CD4-positive, alpha-beta T cell treated with Interleukin-6 for 4 hours (primary cell): ENCODE measurements around the gene CCDC127.
"Not testable (repeated sequence)": the region's sequence is repeated elsewhere in the genome, so short reads cannot be mapped to it uniquely, and the experiment has no call there.

Experiments
- DNase-seq: peaks from one replicate; pipeline ENCODE4 v3.0.0-alpha.2; 2020; ENCODE audit warnings: mixed read lengths

CCDC127 gene

GRCh38 chr5:217494-218456, at the start of gene CCDC127, which contains the start of gene SDHA:
TSS of gene CCDC127 (minus strand) at chr5:218153. CDS start at chr5:216849, 1,304 bp downstream.
TSS of gene SDHA (plus strand) at chr5:218320. CDS start at chr5:218356, 36 bp downstream.
- peak; percentile 99 for DNase-seq

- no peak for DNase-seq
These were observed 49.8 kb upstream of the CCDC127 start for GRCh38 chr5:267716-268115.

GRCh38 chr5:266311-267026, 48.5 kb upstream of the CCDC127 start:
- DNase-seq, result not testable (repeated sequence)

GRCh38 chr5:264338-264737, 46.4 kb upstream of the CCDC127 start:
- DNase-seq, result no peak

DNA sequence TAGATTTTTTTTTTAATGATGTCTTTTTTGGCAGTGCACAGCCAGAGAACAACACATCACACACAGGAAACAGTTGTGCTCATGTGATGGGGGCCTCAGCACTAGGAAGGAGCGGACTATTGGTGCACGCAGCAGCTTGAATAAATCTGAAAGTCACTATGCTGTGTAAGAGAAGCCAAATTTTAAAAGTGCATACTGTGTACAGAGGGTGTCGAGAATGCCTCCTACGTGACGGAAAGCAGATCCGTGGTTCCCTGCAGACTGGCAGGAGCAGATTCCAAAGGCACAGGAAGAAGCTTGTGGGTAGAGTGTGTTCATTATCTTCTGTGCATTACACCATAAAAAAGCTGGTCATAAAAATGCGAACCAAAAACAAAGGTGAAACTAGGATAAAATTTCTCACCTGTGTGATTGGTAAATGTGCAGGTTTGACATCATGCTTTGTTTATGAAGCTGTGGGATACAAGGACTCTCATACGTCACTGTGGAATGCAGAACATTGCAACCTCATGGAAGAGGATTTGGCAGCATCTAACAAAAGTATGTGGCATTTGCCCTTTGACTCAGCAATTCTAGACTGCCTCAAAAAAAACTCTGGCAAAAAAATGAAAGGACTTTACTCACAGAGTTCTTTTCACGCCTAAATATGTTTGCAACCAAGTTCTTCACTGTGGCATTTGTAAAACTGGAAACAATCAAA, 45.5 kb upstream of the CCDC127 start:
- DNase-seq, result not testable (repeated sequence)

DNA sequence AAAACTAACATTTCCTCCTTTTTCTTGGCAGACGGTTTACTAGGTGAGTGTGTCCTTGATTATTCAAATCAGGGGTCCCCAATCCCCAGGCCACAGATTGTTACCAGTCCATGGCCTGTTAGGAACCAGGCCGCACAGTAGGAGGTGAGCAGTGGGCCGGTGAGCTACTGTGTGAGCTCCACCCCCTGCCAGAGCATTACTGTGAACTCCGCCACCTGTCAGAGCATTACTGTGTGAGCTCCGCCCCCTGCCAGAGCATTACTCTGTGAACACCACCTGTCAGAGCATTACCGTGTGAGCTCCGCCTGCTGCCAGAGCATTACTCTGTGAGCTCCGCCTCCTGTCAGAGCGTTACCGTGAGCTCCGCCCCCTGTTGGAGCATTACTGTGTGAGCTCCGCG, 39.2 kb upstream of the CCDC127 start:
- DNase-seq, result no peak

GRCh38 chr5:256347-256746, 38.4 kb upstream of the CCDC127 start:
- DNase-seq, result not testable (repeated sequence)

- DNase-seq, result not testable (repeated sequence)
These were observed 37.2 kb upstream of the CCDC127 start for GRCh38 chr5:255116-255515.

- DNase-seq, result not testable (repeated sequence)
These were observed 36.4 kb upstream of the CCDC127 start for GRCh38 chr5:254322-254721.

- no peak for DNase-seq
These were observed 34.6 kb upstream of the CCDC127 start for GRCh38 chr5:252546-252945.

DNA sequence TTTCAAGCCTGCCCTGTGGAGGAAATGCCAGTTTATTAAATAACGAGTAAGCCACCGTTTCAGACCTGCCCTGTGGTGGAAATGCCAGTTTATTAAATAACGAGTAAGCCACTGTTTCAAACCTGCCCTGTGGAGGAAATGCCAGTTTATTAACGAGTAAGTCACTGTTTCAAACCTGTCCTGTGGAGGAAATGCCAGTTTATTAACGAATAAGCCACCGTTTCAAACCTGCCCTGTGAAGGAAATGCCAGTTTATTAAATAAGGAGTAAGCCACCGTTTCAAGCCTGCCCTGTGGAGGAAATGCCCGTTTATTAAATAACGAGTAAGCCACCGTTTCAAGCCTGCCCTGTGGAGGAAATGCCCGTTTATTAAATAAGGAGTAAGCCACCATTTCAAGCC, 34.0 kb upstream of the CCDC127 start:
- DNase-seq, result not testable (repeated sequence)

DNA sequence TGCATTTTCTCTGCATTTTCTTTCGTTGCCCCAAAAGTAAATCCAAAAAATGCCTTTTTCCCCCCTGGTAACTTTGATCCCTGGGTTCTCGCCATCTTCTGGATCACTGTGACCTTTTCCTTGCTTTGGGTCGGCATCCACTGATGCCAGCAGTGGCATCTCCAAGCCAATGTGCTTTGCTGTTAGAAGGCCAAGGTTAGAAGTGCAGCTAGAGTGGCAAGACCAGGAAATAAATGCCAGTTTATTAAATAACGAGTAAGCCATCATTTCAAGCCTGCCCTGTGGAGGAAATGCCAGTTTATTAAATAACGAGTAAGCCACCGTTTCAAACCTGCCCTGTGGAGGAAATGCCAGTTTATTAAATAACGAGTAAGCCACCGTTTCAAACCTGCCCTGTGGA, 33.6 kb upstream of the CCDC127 start:
- not testable (repeated sequence) for DNase-seq

DNA sequence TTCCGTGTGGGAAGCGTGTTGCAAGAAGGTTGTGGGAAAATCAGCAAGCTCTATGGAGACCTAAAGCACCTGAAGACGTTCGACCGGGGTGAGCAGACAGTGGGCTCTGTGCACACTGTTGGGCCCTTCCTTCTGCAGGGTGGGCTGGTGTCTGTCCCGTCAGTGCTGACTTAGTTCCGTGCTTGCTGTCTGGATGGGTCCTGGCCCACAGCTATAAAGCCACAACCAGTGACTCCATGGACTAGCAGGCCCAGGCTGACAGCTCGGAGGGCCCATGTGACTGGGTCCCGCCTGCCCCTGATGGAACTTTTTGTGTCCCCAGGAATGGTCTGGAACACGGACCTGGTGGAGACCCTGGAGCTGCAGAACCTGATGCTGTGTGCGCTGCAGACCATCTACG, 33.1 kb upstream of the CCDC127 start:
- not testable (repeated sequence) for DNase-seq

DNA sequence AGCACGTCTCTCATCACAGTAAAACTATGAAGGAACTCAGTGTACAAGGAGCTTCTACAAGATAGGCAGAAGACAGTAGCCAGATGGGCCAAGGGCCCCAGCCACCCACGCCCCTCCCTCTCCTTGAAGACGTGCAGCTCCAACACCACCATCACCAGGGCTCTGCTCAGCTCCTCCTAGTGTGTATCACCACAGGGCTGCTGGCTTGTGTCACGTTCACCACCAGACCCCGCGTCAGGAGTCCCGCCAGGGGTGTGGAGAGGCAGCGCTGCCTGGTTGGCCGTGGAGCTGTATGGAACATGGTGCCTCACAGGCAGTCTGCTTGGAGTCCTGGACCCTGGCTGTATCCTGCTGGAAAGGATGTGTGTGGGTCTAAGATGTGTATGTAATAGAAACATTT, 32.4 kb upstream of the CCDC127 start:
- not testable (repeated sequence) for DNase-seq

GRCh38 chr5:245717-246116, 27.8 kb upstream of the CCDC127 start:
- DNase-seq, result not testable (repeated sequence)

GRCh38 chr5:243683-244367, 25.9 kb upstream of the CCDC127 start:
- peak; percentile 15 for DNase-seq

GRCh38 chr5:241045-241669, 23.2 kb upstream of the CCDC127 start:
- DNase-seq, result not testable (repeated sequence)

GRCh38 chr5:240550-240949, 22.6 kb upstream of the CCDC127 start:
- not testable (repeated sequence) for DNase-seq

- DNase-seq, result not testable (repeated sequence)
These were observed 20.0 kb upstream of the CCDC127 start for GRCh38 chr5:237931-238330.

GRCh38 chr5:235527-235926, 17.6 kb upstream of the CCDC127 start:
- not testable (repeated sequence) for DNase-seq

DNA sequence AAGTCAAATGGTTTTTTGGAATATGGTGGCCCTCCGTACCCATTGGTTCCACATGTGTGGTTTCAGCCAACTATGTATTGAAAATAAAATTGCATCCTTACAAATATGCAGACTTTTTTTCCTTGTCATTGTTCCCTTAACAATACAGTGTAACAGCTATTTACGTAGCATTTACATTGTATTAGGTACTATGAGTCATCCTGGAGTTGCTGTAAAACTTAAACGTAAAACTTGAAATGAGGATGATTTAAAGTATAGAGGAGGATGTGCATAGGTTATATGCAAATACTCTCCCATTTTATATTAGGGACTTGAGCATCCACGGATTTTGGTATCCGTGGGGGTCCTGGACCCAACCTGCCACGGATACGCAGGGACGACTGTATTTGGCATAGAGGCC, 16.5 kb upstream of the CCDC127 start:
- no peak for DNase-seq

- DNase-seq, result not testable (repeated sequence)
These were observed 15.5 kb upstream of the CCDC127 start for GRCh38 chr5:233426-233825.
